ENCODE data around the gene ADAMTS9.

- TF ChIP-seq POLR2A (IDR thresholded peaks at IDR 0.05) (no peak), EP300 (IDR thresholded peaks at IDR 0.05) (no peak)
These were observed 194.7 kb downstream of the ADAMTS9 start for GRCh38 chr3:64493149-64493548.
